Suppressor macrophage treated with lipopolysaccharide for 1 hour (primary cell): Measurements from ENCODE around the gene SIL1.
A peak's percentile ranks its signal among the peaks of the same experiment; 100 is the strongest.
"Not testable (repeated sequence)": the region's sequence is repeated elsewhere in the genome, so short reads cannot be mapped to it uniquely, and the experiment has no call there.

Experiments used
- DNase-seq, 3 donors: peaks; one replicate each; pipeline ENCODE4 v3.0.0-alpha.2; 2020 to 2022

SIL1 gene

GRCh38 chr5:139104577-139105276 is 93.4 kb downstream of the SIL1 start:
- no peak for DNase-seq

GRCh38 chr5:139103762-139104161 is 94.4 kb downstream of the SIL1 start:
- no peak for DNase-seq

DNA sequence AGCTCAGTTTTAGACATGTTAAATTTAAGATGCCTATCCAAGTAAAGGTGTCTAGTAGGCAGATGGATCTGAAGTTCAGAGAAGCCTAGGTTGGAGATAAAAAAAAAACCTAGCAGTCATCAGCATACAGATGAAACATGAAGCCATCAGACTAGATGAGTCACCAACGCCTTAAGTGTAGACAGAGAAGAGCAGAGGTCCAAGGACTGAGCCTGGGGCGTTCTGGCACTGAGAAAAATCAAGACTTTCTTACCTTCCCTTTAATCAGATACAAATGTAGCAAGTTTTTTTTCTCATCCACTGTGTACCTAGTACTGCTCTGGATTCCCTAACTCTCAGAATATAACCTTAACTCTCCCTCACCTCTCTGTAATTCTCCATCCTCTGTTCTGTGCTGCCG is 97.3 kb downstream of the SIL1 start:
- DNase-seq = peak in 2 of 3 donors; percentile 9 to 24

DNA sequence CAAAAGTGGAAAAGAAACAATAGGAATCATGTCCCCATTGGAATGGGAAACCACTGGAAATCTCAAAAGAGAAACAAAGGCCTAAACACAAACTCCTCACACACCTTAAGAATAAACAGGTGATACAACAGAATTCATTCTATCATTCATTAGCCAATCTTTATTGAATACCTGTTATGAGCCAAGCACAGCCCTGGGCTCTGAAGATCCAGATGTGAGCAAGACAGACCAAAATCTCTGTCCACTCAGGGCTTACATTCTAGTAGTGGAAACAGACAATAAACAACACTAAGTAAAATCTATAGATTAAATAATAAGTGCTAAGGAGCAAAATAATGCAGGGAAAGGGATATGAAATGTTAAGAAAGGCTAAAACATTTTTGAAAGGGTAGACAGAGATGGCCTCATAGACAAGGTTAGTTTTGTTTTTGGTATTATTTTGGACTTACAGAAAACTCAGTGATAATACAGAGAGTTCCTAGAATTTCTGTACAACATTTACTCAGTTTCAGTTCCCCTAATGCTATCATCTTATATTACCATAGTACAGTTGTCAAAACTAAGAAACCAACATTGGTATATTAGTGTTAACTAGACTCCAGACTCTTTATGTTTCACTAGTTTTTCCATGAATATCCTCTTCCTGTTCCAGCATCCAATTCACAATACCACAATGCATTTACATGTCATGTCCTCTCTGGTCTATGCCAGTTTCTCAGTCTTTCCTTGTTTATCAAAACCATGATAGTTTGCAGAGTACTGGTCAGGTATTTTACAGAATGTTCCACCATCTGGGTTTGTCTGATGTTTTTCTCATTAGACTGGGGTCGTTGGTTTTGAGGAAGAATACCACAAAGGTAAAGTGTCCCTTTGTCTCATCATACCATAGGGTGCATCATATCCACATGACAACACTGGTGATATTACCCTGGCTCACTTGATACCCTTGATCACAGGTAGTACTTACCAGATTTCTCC is 103.7 kb downstream of the SIL1 start:
- DNase-seq = peak in 2 of 3 donors; percentile 47 to 57

GRCh38 chr5:139092741-139093343 is 105.3 kb downstream of the SIL1 start:
- peak; percentile 3 to 36 (median 28) for DNase-seq

DNA sequence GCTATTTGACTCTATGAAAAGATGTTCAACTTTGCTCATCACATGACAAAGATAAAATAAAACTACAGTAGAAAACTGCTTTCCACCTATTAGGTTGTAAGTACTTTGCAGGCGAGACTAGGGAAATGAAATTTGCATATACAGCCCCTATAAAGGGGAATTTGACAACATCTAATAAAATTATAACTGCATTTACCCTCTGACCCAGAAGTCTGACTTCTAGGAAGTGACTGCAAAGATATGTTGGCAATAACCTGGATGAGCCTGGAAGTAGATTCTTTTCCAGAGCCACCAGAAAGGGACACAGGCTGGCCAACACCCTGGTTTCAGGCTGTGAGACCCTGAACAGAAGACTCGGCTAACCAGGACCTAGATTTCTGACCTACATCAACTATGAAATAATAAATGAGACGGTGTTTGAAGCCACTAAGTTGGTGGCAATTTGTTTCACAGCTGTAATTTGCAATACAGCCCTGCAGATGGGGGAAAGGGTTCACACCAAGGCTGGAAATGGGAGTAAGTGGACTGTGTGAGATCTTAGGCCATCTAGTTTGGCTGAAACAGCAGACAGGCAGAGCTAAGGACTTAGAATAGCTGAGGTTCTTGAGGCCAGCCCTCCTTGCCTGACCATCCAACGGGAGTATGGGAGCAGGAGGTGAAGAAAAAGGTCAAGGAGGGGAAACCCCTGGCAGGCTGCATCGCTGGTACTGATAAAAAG is 106.6 kb downstream of the SIL1 start:
- no peak for DNase-seq

DNA sequence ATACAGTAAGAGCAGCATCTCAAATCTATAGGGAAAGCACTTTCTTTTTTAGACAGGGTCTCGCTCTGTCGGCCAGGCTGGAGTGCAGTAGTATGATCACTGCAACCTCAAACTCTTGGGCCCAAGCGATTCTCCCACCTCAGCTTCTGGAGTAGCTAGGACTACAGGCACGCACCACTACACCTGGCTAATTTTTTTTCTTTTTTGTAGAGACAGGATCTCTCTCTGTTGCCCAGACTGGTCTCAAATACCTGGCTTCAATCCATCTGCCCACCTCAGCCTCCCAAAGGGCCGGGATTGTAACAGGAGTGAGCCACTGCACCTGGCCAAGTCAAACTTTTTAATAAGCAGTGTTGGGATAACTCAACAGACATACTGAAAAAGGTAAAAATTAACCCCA is 107.6 kb downstream of the SIL1 start:
- DNase-seq = no peak

DNA sequence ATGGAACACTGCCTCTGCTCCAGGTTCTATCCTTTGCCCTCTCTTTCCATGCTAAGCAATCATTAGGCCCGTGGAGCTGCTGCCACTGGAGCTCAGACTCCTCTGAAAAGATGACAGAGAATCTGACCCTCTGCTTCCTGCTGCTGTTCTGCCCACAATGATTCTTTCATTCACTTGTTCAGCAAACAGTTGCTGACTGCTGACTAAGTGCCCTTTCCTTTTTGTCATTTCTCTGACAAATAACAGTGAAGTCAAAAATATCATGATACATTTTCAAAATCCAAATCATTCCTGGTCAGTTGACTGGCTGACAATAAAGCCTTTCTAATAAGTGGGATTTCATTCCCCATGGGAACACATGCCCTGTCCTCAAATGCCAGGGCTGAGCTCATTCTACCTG is 110.1 kb downstream of the SIL1 start:
- peak in 1 of 3 donors; percentile 25 for DNase-seq

- no peak for DNase-seq
These were observed 115.2 kb downstream of the SIL1 start for GRCh38 chr5:139082813-139083498.

DNA sequence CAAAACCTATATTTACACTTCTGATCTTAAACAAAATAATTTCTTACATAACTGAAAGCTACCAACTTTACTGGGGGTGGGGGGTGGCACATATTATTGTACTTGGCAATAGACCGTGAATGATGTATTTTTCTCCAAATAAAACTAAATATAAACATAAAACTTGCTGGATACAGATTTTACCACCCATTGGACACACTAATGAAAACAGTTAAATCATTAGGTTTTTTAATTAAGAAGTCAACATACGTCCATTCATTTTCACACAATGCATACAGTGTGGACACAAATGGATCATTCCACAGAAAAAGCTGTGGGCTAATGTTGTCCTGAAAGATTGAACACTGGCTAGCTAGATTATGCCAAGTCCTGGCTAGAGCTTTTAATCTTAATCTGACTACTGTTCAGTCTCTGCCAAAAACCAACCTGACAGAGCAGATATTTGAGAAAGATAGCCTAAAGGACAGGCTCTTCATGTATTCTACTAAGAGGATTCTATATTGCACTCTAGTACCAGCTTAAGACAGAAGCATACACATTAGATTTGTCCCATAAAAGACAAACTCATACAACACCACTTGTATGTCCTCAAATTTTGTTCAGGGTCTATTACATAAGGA is 118.1 kb downstream of the SIL1 start:
- DNase-seq = no peak

DNA sequence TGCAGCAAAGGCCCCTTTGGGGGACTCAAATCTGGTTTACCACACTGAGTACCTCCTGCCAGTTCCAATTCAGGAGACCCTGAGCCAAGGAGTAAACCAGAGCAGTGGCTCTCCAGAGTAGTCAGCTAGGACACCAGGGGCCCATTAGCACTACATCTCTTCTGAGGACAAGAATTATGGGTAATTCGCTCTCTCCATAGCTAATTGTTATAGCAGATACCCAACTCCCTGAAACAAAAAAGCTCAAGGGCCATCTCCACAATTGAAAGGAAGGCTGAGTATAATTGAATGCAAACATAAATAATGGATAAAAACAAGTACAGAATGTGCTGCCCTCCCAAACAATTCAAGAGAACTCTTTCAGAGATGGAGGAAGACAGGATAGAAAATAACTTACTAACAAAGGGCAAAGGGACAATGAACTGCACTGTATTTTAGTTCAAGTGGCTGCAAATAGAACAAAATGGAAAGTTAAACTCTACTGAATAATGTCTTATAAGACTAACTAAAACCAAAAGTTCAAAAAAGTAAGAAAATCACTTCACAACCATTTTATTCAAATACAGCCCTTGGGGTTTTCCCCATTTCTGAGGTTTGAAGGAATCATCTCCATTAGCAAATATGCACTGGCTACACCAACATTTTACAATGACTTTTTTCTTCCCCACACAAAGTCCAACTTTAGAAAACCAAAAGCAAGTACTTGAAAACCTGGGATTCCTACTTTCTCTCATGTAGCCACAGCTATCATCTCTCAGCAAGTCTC is 118.8 kb downstream of the SIL1 start:
- peak; percentile 24 to 59 (median 28) for DNase-seq

- peak in 2 of 3 donors; percentile 26 to 31 for DNase-seq
These were observed 119.8 kb downstream of the SIL1 start for GRCh38 chr5:139078345-139078744.

GRCh38 chr5:139077899-139078298 is 120.3 kb downstream of the SIL1 start:
- no peak for DNase-seq

DNA sequence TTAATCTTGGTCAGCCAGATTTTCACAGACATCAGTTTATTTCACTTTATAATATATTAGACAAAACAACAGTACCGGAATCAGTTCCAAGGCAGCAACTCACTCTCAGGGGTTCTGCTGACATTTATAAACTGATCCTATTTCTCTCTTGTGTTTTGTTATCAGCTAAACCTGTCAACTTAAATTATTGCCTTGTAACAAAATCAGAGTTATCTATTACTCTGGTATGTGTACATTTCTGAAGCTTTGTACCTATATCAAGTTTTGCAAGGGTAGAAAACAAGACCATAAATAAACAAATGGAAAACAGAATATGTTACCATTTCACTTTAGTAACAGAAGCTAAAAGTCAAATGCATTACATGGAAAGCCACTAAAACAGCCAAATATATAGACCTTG is 122.1 kb downstream of the SIL1 start:
- DNase-seq = no peak

- peak; percentile 60 to 70 (median 61) for DNase-seq
These were observed 122.8 kb downstream of the SIL1 start for GRCh38 chr5:139075066-139076050.

DNA sequence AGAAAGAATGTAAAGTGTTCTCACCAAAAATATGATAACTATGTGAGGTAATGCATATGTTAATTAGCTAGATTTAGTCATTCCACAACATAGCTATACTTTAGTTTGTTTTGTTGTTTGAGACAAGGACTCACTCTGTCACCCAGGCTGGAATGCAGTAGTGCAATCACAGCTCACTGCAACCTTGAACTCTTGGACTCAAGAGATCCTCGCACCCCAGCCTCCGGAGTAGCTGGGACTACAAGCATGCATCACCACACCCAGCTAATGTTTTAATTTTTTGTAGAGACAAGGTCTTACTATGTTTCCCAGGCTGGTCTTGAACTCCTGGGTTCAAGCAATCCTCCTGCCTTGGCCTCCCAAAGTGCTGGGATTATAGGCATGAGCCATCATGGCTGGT is 124.2 kb downstream of the SIL1 start:
- DNase-seq = not testable (repeated sequence)

DNA sequence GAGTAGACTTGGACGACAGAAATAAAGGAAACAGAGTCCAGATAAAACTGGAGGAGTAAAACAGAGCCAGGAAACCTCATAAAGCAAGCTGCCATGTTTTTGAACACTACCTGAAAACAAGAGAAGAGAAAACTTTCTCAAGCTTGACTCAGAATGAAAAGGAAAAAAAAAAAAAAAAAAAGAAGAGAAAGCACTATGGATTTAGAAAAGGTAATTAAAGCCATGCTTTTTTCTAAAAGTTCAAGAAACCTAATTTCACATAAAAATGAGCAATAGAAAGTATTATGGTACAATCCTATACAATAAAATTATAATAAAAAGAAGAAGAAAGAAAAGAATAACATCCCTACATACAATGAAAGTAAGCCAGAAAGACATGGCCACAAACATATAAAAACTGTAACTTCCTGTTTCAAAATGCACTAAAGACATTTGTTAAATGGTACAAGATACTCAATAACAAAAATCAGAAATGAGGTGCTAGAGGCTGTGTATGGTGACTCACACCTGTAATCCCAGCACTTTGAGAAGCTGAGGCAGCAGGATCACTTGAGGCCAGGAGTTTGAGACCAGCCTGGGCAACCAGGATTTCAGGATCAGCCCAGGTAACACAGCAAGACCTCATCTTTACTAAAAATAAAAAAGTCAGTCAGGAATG is 129.5 kb downstream of the SIL1 start:
- no peak for DNase-seq

GRCh38 chr5:139068060-139068459 is 130.1 kb downstream of the SIL1 start:
- no peak for DNase-seq

DNA sequence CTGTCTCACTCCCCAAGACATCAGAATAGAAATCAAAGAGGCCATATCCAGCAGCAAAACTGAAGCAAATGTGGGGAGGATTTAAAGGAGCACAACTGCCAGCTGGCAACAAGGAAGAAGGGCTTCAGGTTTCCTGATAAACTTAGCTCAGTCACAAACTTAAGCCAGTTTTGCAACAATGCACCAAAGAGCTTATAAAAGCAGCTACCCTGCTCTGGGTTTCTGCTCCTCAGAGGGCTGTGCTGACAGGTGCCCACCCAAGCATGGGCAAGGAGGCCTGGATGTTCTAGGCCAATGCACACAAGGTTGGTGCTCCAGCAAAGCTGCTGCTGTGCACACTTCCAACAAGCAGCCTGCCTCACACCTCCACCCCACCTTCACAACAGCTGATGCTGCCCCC is 132.9 kb downstream of the SIL1 start:
- DNase-seq = no peak
